ENCODE measurements around the gene MMP23B.

- TF ChIP-seq CTCF (IDR thresholded peaks at IDR 0.05) (no peak), EP300 (IDR thresholded peaks at IDR 0.05) (no peak), POLR2AphosphoS5 (IDR thresholded peaks at IDR 0.05) (no peak)
Observed at GRCh38 chr1:1599030-1599934, 32.7 kb upstream of the MMP23B start.

All from stomach (tissue), 4 donors.